22Rv1 (cell line): Measurements from ENCODE around the gene FMR1.

Experiments
- H3K27ac ChIP-seq: fragments of 450-650 bp; 2 replicates; pipeline ENCODE4 v1.5.1; 2017
- ZFX ChIP-seq: fragments of 450-650 bp; IDR thresholded peaks from 2 replicates; pipeline ENCODE4 v1.6.1; 2017; ENCODE audit warnings: antibody characterized with exemption, borderline replicate concordance
- TF ChIP-seq, protein P1 (sequence below): fragments of 450-650 bp; IDR thresholded peaks from 2 replicates; pipeline ENCODE4 v1.5.1; 2017; ENCODE audit warnings: mild to moderate bottlenecking

Gene FMR1

DNA sequence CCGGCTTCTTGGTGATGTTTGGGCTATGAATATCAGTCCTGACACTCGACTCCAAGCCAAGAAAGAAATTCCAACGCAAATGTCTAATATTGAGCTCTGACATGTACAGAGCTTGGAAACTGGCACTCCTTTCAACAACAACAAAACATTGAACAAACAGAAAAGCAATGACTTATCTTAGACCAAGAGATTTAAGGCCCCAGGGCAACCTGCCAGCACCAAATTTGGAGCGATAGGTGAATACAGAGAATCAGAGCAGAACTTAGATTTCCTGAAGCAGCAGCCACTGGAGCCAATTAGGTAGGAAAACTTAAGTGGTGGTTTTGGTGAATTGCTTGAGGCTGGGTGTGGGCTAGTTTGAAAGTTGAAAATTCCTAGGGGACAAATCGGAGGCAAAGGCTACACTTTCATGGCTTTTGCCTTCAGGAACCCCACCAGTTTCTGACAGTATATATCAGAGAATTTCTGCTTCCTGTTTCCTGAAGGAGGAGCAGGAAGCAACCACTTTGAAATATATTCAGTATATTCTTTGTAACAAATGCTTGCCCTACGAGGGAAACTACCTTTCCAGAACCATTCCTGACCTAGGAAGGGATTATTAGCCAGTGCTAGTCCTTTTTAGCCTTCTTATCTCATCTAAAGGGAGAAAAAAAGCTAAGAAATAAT, 10.1 kb upstream of the FMR1 start:
- no peak overlapping the region for H3K27ac ChIP-seq
- TF ChIP-seq ZFX: no peak
- TF ChIP-seq, protein P1, sequence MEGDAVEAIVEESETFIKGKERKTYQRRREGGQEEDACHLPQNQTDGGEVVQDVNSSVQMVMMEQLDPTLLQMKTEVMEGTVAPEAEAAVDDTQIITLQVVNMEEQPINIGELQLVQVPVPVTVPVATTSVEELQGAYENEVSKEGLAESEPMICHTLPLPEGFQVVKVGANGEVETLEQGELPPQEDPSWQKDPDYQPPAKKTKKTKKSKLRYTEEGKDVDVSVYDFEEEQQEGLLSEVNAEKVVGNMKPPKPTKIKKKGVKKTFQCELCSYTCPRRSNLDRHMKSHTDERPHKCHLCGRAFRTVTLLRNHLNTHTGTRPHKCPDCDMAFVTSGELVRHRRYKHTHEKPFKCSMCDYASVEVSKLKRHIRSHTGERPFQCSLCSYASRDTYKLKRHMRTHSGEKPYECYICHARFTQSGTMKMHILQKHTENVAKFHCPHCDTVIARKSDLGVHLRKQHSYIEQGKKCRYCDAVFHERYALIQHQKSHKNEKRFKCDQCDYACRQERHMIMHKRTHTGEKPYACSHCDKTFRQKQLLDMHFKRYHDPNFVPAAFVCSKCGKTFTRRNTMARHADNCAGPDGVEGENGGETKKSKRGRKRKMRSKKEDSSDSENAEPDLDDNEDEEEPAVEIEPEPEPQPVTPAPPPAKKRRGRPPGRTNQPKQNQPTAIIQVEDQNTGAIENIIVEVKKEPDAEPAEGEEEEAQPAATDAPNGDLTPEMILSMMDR: no peak

DNA sequence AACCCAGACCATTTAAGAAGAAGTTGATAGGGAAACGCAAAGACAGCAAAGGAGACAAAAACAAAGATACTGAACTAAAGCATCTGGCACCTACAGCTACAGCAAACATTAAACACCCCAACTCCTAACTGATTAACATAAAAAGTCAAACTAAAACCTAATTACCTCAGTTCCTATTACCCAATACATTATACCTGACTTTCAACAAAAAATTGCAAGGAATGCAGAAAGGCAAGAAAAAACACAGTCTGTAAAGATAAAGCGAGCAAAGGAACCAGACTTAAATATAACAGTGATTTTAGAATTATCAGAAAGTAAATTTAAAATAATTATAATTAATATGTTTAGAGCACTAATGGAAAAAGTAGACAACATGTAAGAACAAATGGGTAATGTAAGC, 9.4 kb upstream of the FMR1 start:
- TF ChIP-seq ZFX: no peak
- TF ChIP-seq, protein P1: no peak
- no peak overlapping the region for H3K27ac ChIP-seq

DNA sequence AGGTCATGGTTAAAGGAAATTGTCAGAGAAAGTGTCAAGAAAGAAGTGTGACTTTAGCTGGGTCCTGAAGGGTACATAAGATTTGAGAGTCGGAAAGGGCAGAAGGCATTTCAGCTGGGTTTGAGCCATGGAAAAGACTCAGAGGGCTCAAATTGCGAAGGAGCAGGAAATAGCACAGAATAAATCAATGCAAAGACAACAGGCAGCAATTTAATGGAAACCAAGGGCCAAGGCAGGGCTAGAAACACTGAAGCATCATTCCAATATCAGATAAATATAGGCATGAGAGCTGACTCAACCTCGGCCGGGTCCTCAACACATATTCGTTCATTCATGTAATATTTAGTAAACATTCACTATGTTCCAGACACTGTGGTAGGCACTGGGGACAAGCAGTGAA, 3.6 kb upstream of the FMR1 start:
- no peak overlapping the region for H3K27ac ChIP-seq
- TF ChIP-seq ZFX: no peak
- TF ChIP-seq, protein P1: no peak

DNA sequence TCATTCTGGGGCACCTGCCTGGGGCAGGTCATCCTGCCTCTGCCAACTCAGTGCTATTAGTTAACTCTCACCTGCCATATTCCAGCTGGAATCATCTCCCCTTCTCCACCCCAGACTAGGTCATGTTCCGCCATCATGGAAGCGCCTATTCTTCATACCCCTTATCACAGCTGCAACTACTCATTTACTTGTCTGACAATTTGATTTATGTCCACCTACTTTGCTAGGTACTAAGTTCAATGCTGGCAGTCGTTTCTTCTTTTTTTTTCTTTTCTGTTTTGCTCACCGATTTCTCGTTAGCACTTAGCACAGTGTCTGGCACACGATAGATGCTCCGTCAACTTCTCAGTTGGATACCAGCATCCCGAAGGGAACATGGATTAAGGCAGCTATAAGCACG, 1.1 kb upstream of the FMR1 start:
- no peak for TF ChIP-seq ZFX
- TF ChIP-seq, protein P1: no peak
- H3K27ac ChIP-seq: no peak overlapping the region

DNA sequence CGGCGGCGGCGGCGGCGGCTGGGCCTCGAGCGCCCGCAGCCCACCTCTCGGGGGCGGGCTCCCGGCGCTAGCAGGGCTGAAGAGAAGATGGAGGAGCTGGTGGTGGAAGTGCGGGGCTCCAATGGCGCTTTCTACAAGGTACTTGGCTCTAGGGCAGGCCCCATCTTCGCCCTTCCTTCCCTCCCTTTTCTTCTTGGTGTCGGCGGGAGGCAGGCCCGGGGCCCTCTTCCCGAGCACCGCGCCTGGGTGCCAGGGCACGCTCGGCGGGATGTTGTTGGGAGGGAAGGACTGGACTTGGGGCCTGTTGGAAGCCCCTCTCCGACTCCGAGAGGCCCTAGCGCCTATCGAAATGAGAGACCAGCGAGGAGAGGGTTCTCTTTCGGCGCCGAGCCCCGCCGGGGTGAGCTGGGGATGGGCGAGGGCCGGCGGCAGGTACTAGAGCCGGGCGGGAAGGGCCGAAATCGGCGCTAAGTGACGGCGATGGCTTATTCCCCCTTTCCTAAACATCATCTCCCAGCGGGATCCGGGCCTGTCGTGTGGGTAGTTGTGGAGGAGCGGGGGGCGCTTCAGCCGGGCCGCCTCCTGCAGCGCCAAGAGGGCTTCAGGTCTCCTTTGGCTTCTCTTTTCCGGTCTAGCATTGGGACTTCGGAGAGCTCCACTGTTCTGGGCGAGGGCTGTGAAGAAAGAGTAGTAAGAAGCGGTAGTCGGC, 528 bp downstream of the FMR1 start:
- no peak for TF ChIP-seq ZFX
- TF ChIP-seq, protein P1: no peak
- peak overlapping the region; percentile 62 for H3K27ac ChIP-seq

DNA sequence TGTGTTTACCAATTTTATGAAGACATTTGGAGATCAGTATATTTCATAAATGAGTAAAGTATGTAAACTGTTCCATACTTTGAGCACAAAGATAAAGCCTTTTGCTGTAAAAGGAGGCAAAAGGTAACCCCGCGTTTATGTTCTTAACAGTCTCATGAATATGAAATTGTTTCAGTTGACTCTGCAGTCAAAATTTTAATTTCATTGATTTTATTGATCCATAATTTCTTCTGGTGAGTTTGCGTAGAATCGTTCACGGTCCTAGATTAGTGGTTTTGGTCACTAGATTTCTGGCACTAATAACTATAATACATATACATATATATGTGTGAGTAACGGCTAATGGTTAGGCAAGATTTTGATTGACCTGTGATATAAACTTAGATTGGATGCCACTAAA, 1.9 kb downstream of the FMR1 start:
- H3K27ac ChIP-seq: no peak overlapping the region
- TF ChIP-seq, protein P1: no peak
- no peak for TF ChIP-seq ZFX

DNA sequence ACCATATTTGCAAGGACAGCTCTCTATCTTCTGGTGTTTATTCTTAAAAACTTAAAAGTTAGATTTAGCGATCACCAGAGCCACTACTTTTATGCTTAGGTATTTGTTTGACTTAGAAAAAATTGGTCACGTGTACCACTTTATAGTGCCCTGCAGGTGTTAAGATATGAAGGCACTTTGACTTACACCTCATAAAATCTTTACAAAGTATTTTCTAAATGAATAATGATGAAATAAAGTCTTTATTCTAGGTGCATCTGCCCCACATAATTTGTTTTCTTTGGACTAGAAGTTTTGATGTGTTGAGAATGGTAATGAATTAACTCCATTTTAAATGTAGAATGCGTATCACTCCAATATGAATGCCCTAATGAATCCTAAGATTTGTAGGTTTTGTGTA, 2.9 kb downstream of the FMR1 start:
- TF ChIP-seq, protein P1: no peak
- TF ChIP-seq ZFX: no peak
- no peak overlapping the region for H3K27ac ChIP-seq
